CD14-positive monocyte (primary cell): ENCODE data around the gene PDLIM5. TPM values are rescaled to one million over a fixed set of nuclear protein-coding genes. Genes with fewer than 3 reads are reported as not detected.

ENCODE experiments used
- DNase-seq, 3 donors: peaks; one replicate each; pipeline ENCODE4 v3.0.0-alpha.2; 2011 to 2022
- H2AFZ ChIP-seq: 2 replicates; pipeline ENCODE4 v1.6.0; 2012; ENCODE audit warnings: mild to moderate bottlenecking, low read depth, low read length, inconsistent platforms; ENCODE audit not compliant: insufficient read depth, poor library complexity, severe bottlenecking
- H3K27ac ChIP-seq, 2 donors: 1 replicate in 1 of 2; 2 replicates in 1 of 2; pipeline ENCODE4 v1.5.1; 2012 to 2013; ENCODE audit warnings: low read length in 2 of 2, control low read depth in 1 of 2, inconsistent platforms in 1 of 2, low read depth in 1 of 2, mild to moderate bottlenecking in 1 of 2
- H3K27me3 ChIP-seq, 2 donors: one replicate each; pipeline versions ENCODE4 v1.6.0 to v1.6.1; 2011 to 2013; ENCODE audit warnings: low read length in 2 of 2; ENCODE audit not compliant: control insufficient read depth in 2 of 2, insufficient read depth in 2 of 2
- H3K36me3 ChIP-seq, 2 donors: replicated peaks in 1 of 2; 1 replicate in 1 of 2; 2 replicates in 1 of 2; pipeline versions ENCODE4 v1.5.1 to v1.6.1; 2012 to 2013; ENCODE audit warnings: low read length in 2 of 2, control low read depth in 1 of 2, inconsistent platforms in 1 of 2, mild to moderate bottlenecking in 1 of 2; ENCODE audit not compliant: insufficient read depth in 2 of 2, control insufficient read depth in 1 of 2
- H3K4me1 ChIP-seq, 2 donors: 1 replicate in 1 of 2; 2 replicates in 1 of 2; pipeline versions ENCODE4 v1.5.1 to v1.6.1; 2012 to 2013; ENCODE audit warnings: low read length in 2 of 2, control low read depth in 1 of 2, inconsistent platforms in 1 of 2, mild to moderate bottlenecking in 1 of 2, moderate library complexity in 1 of 2; ENCODE audit not compliant: insufficient read depth in 2 of 2, control insufficient read depth in 1 of 2
- H3K4me2 ChIP-seq: replicated peaks from 2 replicates; pipeline ENCODE3; 2012; ENCODE audit warnings: low read length, moderate library complexity, mild to moderate bottlenecking; ENCODE audit not compliant: poor library complexity, severe bottlenecking; ENCODE audit errors: extremely low read depth
- H3K4me3 ChIP-seq, 3 experiments: fragments of 200-600 bp in 1 of 3; sonication (generic) in 1 of 3; replicated peaks in 1 of 3; 1 replicate in 2 of 3; 2 replicates in 1 of 3; pipeline ENCODE4 v1.5.1; 2011 to 2013; ENCODE audit warnings: low read length in 3 of 3, mild to moderate bottlenecking in 3 of 3, control low read depth in 2 of 3, low read depth in 2 of 3, inconsistent platforms in 1 of 3, moderate library complexity in 1 of 3
- H3K79me2 ChIP-seq: 2 replicates; pipeline ENCODE4 v1.6.0; 2012; ENCODE audit warnings: mild to moderate bottlenecking, control low read depth, inconsistent platforms, low read length, moderate library complexity; ENCODE audit not compliant: insufficient read depth
- H3K9ac ChIP-seq: 2 replicates; pipeline ENCODE4 v1.6.0; 2017; ENCODE audit warnings: low read length, mild to moderate bottlenecking; ENCODE audit not compliant: insufficient read depth, poor library complexity, severe bottlenecking
- H3K9me3 ChIP-seq, 2 donors: replicated peaks in 1 of 2; 1 replicate in 1 of 2; 2 replicates in 1 of 2; pipeline versions ENCODE4 v1.5.1 to v1.6.1; 2012 to 2013; ENCODE audit warnings: low read length in 2 of 2, control low read depth in 1 of 2; ENCODE audit not compliant: control insufficient read depth in 1 of 2, insufficient read depth in 1 of 2
- H4K20me1 ChIP-seq: 2 replicates; pipeline ENCODE4 v1.6.0; 2012; ENCODE audit warnings: mild to moderate bottlenecking, low read length, control low read depth, moderate library complexity; ENCODE audit not compliant: insufficient read depth
- H3K27ac Mint-ChIP-seq, 7 donors: one replicate each; pipeline ENCODE4 v1.8.0; 2020; ENCODE audit warnings: mild to moderate bottlenecking in 7 of 7, mixed read lengths in 7 of 7, moderate library complexity in 6 of 7, inconsistent platforms in 2 of 7
- H3K27me3 Mint-ChIP-seq, 3 donors: one replicate each; pipeline ENCODE4 v1.8.0; 2021 to 2022; ENCODE audit warnings: low read depth in 3 of 3, mild to moderate bottlenecking in 3 of 3, mixed read lengths in 3 of 3, moderate library complexity in 3 of 3, inconsistent platforms in 1 of 3
- H3K36me3 Mint-ChIP-seq, 2 donors: one replicate each; pipeline ENCODE4 v1.8.0; 2020; ENCODE audit warnings: mixed read lengths in 2 of 2, inconsistent platforms in 1 of 2, mild to moderate bottlenecking in 1 of 2
- H3K4me1 Mint-ChIP-seq: one replicate; pipeline ENCODE4 v1.8.0; 2020; ENCODE audit warnings: mild to moderate bottlenecking, mixed read lengths
- H3K4me3 Mint-ChIP-seq, 2 donors: one replicate each; pipeline ENCODE4 v1.8.0; 2020; ENCODE audit warnings: mild to moderate bottlenecking in 2 of 2, mixed read lengths in 2 of 2, moderate library complexity in 1 of 2
- H3K9me3 Mint-ChIP-seq, 7 donors: one replicate each; pipeline ENCODE4 v1.8.0; 2020 to 2022; ENCODE audit warnings: mixed read lengths in 7 of 7, mild to moderate bottlenecking in 6 of 7, moderate library complexity in 6 of 7, inconsistent platforms in 2 of 7
- WGBS: methylation state at CpG from one replicate; pipeline ENCODE4 v1.1.5; 2013; ENCODE audit warnings: missing lambda C conversion rate; ENCODE audit not compliant: insufficient coverage; 5-methylcytosine and 5-hydroxymethylcytosine counted together
- intact Hi-C, 2 donors: fragments of 100-400 bp; cut with micrococcal nuclease; formaldehyde crosslinking; loops; one replicate each; pipeline versions ENCODE4 v1.15.0 to v1.15.1; 2023
- polyA plus RNA-seq, 3 donors: library from polyadenylated mRNA; depleted of rRNA in 1 of 3; unstranded in 2 of 3; stranded (reverse) in 1 of 3; fragments of 300-500 nt in 2 of 3; fragments of >200 nt in 1 of 3; fragmentation: Illumina TruSeq in 2 of 3; gene quantifications; 1 replicate in 2 of 3; 2 replicates in 1 of 3; pipeline ENCODE4 v1.2.3, GENCODE V29; 2012 to 2021
- TF ChIP-seq, protein P1 (sequence below): fragments of 200-600 bp; IDR thresholded peaks from one replicate; pipeline ENCODE4 v1.8.0; 2022; ENCODE audit warnings: antibody characterized with exemption, mild to moderate bottlenecking

PDLIM5 gene
- polyA plus RNA-seq, 3 donors = 75.3 to 105 (median 80.9) TPM

DNA sequence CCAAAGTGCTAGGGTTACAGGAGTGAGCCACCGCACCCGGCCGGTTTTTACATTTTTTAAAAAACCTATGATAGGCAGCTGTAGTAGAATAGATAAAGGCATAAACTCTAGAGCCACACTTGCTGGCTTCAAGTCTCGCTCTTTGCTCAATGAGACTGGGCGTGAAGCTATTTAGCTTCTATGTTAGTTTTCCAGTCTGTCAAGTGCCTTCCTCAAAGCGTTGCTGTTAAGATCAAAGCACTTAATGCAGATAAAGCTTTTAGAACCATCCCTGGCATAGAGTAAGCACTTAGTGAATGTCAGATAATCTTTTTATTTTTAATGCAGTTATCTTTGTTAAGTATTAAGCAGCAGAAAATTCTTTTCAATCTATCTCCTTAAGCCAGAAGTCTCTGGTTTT is 264.0 kb downstream of the PDLIM5 start:
- Histone ChIP-seq H3K4me2 (no peak overlapping the region), H3K9me3 (no peaks in the 10 kb centered on the region), H3K4me1 (no peaks in the 10 kb centered on the region), H4K20me1 (no peaks in the 10 kb centered on the region), H3K4me3 (no peak overlapping the region), H3K36me3 (no peaks in the 10 kb centered on the region), H3K79me2 (no peaks in the 10 kb centered on the region), H3K27me3 (no peaks in the 10 kb centered on the region), H2AFZ (no peak overlapping the region), H3K9ac (no peak overlapping the region), H3K27ac (no peak overlapping the region)
- H3K27ac Mint-ChIP-seq = no peak overlapping the region
- H3K27me3 Mint-ChIP-seq = peaks cover 0 to 3% (median 1%) of the 10 kb centered on the region in 3 donors
- no peak overlapping the region for H3K4me3 Mint-ChIP-seq
- H3K36me3 Mint-ChIP-seq = no peaks in the 10 kb centered on the region
- intact Hi-C loops = no loop called here
- no peaks in the 10 kb centered on the region for H3K4me1 Mint-ChIP-seq
- DNase-seq = no peak
- WGBS = 96% methylated on average over 3 of the region's 6 CpGs
- TF ChIP-seq, protein P1, sequence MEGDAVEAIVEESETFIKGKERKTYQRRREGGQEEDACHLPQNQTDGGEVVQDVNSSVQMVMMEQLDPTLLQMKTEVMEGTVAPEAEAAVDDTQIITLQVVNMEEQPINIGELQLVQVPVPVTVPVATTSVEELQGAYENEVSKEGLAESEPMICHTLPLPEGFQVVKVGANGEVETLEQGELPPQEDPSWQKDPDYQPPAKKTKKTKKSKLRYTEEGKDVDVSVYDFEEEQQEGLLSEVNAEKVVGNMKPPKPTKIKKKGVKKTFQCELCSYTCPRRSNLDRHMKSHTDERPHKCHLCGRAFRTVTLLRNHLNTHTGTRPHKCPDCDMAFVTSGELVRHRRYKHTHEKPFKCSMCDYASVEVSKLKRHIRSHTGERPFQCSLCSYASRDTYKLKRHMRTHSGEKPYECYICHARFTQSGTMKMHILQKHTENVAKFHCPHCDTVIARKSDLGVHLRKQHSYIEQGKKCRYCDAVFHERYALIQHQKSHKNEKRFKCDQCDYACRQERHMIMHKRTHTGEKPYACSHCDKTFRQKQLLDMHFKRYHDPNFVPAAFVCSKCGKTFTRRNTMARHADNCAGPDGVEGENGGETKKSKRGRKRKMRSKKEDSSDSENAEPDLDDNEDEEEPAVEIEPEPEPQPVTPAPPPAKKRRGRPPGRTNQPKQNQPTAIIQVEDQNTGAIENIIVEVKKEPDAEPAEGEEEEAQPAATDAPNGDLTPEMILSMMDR = no peak
- H3K9me3 Mint-ChIP-seq = peaks cover 0 to 8% (median 3%) of the 10 kb centered on the region in 7 donors

Other genes with a start within 250 kb of the PDLIM5 start
- 1 to 10 TPM; 4.9 to 7.0 (median 6.6) TPM for gene SMARCAD1, start 244.1 kb upstream of the PDLIM5 start, polyA plus RNA-seq
- under 1 TPM in 2 of 3 donors, not detected in 1; 0.05 to 0.30 TPM for gene HPGDS, start 109.1 kb upstream of the PDLIM5 start, polyA plus RNA-seq